Measurements from ENCODE around the gene PRRC2A.
A peak's percentile ranks its signal among the peaks of the same experiment; 100 is the strongest.

The PRRC2A gene

DNA sequence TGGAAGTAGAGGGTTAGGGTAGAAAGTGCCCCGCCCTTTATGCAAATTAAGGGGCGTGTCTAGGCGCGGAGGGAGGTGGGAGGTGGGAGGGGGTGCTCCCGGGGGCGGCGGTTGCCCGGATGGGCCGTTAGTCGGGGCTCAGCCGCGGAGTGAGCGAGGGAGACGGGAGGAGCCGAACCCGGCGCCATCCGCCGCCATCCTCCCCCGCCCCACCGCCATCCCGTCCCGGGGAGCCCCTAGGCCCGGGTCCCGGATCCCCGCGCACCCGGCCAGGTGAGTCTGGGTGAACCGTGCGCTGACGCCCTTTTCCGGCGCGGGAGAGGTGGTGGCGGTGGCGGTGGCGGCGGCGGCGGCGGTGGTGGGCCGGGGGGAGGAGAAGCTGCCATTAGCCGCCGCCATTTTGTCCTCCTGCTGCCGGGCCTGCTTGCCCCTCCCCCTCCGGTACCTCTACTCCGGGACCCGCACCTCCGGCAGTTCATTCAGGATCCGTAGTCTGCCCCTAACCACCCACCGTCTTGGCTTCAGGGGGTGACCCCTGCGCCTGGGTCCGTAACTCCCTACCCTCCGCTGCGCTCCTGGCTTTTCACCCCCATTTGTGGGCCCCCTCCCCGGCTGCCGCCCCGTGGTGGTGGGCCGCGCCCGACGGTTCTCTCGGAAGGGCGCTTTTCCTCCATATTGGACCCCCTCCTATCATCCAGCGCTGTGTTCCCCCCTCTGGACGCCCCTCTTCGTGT, at the start of gene PRRC2A:
PRRC2A (plus strand) TSS at position 130 of the 734 bp plus-strand sequence. CDS start 2,075 bp downstream, outside the sequence.
- DNase-seq, result peak; percentile 93

DNA sequence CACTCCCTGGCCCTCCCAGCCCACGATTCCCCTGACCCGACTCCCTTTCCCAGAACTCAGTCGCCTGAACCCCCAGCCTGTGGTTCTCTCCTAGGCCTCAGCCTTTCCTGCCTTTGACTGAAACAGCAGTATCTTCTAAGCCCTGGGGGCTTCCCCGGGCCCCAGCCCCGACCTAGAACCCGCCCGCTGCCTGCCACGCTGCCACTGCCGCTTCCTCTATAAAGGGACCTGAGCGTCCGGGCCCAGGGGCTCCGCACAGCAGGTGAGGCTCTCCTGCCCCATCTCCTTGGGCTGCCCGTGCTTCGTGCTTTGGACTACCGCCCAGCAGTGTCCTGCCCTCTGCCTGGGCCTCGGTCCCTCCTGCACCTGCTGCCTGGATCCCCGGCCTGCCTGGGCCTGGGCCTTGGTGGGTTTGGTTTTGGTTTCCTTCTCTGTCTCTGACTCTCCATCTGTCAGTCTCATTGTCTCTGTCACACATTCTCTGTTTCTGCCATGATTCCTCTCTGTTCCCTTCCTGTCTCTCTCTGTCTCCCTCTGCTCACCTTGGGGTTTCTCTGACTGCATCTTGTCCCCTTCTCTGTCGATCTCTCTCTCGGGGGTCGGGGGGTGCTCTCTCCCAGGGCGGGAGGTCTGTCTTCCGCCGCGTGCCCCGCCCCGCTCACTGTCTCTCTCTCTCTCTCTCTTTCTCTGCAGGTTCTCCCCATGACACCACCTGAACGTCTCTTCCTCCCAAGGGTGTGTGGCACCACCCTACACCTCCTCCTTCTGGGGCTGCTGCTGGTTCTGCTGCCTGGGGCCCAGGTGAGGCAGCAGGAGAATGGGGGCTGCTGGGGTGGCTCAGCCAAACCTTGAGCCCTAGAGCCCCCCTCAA, 48.2 kb upstream of the PRRC2A start, which contains the start of gene LTA:
LTA (plus strand) TSS at position 249 of the 871 bp plus-strand sequence; CDS start at position 703, 454 bp downstream.
- peak; percentile 79 for DNase-seq

DNA sequence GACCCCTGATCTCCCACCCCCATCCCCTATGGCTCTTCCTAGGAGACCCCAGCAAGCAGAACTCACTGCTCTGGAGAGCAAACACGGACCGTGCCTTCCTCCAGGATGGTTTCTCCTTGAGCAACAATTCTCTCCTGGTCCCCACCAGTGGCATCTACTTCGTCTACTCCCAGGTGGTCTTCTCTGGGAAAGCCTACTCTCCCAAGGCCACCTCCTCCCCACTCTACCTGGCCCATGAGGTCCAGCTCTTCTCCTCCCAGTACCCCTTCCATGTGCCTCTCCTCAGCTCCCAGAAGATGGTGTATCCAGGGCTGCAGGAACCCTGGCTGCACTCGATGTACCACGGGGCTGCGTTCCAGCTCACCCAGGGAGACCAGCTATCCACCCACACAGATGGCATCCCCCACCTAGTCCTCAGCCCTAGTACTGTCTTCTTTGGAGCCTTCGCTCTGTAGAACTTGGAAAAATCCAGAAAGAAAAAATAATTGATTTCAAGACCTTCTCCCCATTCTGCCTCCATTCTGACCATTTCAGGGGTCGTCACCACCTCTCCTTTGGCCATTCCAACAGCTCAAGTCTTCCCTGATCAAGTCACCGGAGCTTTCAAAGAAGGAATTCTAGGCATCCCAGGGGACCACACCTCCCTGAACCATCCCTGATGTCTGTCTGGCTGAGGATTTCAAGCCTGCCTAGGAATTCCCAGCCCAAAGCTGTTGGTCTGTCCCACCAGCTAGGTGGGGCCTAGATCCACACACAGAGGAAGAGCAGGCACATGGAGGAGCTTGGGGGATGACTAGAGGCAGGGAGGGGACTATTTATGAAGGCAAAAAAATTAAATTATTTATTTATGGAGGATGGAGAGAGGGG, 47.0 kb upstream of the PRRC2A start:
- DNase-seq, result no peak

DNA sequence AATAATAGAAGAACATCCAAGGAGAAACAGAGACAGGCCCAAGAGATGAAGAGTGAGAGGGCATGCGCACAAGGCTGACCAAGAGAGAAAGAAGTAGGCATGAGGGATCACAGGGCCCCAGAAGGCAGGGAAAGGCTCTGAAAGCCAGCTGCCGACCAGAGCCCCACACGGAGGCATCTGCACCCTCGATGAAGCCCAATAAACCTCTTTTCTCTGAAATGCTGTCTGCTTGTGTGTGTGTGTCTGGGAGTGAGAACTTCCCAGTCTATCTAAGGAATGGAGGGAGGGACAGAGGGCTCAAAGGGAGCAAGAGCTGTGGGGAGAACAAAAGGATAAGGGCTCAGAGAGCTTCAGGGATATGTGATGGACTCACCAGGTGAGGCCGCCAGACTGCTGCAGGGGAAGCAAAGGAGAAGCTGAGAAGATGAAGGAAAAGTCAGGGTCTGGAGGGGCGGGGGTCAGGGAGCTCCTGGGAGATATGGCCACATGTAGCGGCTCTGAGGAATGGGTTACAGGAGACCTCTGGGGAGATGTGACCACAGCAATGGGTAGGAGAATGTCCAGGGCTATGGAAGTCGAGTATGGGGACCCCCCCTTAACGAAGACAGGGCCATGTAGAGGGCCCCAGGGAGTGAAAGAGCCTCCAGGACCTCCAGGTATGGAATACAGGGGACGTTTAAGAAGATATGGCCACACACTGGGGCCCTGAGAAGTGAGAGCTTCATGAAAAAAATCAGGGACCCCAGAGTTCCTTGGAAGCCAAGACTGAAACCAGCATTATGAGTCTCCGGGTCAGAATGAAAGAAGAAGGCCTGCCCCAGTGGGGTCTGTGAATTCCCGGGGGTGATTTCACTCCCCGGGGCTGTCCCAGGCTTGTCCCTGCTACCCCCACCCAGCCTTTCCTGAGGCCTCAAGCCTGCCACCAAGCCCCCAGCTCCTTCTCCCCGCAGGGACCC, 46.1 kb upstream of the PRRC2A start:
- no peak for DNase-seq

DNA sequence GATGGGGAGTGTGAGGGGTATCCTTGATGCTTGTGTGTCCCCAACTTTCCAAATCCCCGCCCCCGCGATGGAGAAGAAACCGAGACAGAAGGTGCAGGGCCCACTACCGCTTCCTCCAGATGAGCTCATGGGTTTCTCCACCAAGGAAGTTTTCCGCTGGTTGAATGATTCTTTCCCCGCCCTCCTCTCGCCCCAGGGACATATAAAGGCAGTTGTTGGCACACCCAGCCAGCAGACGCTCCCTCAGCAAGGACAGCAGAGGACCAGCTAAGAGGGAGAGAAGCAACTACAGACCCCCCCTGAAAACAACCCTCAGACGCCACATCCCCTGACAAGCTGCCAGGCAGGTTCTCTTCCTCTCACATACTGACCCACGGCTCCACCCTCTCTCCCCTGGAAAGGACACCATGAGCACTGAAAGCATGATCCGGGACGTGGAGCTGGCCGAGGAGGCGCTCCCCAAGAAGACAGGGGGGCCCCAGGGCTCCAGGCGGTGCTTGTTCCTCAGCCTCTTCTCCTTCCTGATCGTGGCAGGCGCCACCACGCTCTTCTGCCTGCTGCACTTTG, 45.1 kb upstream of the PRRC2A start, which contains the start of gene TNF:
TNF (plus strand) TSS at position 231 of the 567 bp plus-strand sequence; CDS start at position 408, 177 bp downstream.
- DNase-seq, result peak; percentile 61

DNA sequence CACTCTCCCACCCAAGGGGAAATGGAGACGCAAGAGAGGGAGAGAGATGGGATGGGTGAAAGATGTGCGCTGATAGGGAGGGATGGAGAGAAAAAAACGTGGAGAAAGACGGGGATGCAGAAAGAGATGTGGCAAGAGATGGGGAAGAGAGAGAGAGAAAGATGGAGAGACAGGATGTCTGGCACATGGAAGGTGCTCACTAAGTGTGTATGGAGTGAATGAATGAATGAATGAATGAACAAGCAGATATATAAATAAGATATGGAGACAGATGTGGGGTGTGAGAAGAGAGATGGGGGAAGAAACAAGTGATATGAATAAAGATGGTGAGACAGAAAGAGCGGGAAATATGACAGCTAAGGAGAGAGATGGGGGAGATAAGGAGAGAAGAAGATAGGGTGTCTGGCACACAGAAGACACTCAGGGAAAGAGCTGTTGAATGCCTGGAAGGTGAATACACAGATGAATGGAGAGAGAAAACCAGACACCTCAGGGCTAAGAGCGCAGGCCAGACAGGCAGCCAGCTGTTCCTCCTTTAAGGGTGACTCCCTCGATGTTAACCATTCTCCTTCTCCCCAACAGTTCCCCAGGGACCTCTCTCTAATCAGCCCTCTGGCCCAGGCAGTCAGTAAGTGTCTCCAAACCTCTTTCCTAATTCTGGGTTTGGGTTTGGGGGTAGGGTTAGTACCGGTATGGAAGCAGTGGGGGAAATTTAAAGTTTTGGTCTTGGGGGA, 44.4 kb upstream of the PRRC2A start:
- no peak for DNase-seq

DNA sequence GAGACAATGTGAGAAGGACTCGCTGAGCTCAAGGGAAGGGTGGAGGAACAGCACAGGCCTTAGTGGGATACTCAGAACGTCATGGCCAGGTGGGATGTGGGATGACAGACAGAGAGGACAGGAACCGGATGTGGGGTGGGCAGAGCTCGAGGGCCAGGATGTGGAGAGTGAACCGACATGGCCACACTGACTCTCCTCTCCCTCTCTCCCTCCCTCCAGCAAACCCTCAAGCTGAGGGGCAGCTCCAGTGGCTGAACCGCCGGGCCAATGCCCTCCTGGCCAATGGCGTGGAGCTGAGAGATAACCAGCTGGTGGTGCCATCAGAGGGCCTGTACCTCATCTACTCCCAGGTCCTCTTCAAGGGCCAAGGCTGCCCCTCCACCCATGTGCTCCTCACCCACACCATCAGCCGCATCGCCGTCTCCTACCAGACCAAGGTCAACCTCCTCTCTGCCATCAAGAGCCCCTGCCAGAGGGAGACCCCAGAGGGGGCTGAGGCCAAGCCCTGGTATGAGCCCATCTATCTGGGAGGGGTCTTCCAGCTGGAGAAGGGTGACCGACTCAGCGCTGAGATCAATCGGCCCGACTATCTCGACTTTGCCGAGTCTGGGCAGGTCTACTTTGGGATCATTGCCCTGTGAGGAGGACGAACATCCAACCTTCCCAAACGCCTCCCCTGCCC, 43.5 kb upstream of the PRRC2A start:
- DNase-seq, result peak; percentile 57

DNA sequence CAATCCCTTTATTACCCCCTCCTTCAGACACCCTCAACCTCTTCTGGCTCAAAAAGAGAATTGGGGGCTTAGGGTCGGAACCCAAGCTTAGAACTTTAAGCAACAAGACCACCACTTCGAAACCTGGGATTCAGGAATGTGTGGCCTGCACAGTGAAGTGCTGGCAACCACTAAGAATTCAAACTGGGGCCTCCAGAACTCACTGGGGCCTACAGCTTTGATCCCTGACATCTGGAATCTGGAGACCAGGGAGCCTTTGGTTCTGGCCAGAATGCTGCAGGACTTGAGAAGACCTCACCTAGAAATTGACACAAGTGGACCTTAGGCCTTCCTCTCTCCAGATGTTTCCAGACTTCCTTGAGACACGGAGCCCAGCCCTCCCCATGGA, 42.9 kb upstream of the PRRC2A start:
- no peak for DNase-seq

DNA sequence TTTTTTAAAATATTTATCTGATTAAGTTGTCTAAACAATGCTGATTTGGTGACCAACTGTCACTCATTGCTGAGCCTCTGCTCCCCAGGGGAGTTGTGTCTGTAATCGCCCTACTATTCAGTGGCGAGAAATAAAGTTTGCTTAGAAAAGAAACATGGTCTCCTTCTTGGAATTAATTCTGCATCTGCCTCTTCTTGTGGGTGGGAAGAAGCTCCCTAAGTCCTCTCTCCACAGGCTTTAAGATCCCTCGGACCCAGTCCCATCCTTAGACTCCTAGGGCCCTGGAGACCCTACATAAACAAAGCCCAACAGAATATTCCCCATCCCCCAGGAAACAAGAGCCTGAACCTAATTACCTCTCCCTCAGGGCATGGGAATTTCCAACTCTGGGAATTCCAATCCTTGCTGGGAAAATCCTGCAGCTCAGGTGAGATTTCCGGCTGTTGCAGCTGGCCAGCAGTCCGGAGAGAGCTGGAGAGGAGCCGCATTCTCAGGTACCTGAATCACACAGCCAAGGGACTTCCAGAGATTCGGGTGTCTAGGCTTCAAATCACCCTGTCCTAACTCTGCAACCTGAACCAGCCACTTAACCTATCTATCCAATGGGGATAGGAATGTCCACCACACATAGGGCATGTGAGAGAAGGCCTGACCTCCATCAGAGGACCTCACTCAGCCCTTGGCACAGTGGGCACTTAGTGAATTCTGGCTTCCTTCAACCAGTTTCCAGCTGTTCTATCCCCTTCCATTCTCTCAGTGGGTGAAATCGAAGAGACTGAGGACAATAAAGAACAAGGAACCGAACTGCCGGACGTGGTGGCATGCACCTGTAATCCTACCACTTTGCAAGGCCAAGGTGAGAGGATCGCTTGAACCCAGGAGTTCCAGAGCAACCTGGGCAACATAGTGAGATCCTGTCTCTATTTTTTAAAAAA, 42.1 kb upstream of the PRRC2A start:
- no peak for DNase-seq

DNA sequence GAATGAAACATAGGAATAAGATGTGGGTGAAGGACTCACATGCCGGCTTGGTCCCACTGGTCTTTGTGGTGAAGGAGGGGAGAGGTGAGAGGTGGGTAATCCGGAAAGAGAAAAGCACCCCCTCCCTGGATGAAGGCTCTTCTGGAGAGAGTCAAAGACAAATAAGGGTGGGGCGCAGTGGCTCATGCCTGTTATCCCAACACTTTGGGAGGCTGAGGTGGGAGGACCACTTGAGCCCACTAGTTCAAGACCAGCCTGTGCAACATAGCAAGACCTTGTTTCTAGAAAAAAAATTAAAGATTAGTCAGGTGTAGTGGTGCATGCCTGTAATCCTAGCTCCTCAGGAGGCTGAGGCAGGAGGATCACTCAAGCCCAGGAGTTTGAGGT, 41.4 kb upstream of the PRRC2A start:
- no peak for DNase-seq

DNA sequence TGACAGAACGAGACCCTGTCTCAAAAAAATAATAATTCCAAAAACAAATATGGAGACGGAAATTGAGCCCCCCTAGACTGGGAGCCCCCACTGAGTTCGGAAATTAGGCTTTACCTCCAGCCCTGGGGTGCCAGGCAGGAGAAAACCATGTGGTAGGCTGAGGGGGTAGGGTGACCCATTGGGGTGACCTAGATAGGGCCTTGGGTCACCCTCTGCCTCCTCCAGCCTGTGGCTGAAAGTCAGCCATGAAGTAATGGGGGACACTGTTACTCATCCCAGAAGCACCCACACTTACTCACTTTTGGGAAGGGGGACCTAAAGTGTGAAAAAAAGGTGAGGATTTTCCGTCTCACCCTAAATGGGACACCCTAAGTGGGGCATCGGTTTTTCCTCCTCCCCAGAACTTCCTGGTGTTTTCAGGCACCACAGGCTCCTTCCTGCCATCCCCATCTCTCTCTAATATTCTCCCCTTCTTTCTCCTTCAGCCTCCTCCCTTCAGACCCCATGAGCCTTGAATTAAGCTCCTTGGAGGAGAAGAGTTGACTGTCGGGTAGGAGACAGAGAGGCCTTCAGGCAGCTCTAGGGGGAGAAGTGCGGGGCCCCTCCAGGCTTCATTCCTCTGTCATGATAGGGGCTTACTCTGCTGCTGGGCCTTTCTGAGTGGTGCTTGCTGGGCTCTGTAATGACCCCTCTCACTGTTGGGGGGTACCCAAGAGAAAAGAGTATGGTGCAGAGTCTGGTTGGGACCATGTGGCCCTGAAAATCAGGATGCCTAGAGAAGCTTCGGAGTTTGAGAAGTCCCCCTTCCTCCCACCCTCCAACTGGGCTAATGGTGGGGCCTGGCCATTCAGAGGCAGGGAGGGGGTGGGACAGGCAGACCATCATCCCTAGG, 40.7 kb upstream of the PRRC2A start:
- DNase-seq, result no peak

DNA sequence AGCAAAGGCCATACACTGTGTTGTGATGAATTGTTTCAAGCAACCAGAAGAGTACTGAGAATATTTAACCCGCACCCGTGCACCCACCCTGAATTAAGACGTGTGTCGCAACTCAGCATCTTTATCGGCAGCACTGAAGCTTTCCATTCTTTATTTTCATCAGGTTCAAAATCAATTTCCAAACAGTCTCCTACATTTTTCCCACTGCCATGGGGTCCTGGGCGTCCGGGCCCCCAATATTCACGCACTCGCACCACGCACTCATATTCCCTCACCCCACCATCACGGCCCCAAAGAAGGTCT, 40.1 kb upstream of the PRRC2A start:
- DNase-seq, result no peak

DNA sequence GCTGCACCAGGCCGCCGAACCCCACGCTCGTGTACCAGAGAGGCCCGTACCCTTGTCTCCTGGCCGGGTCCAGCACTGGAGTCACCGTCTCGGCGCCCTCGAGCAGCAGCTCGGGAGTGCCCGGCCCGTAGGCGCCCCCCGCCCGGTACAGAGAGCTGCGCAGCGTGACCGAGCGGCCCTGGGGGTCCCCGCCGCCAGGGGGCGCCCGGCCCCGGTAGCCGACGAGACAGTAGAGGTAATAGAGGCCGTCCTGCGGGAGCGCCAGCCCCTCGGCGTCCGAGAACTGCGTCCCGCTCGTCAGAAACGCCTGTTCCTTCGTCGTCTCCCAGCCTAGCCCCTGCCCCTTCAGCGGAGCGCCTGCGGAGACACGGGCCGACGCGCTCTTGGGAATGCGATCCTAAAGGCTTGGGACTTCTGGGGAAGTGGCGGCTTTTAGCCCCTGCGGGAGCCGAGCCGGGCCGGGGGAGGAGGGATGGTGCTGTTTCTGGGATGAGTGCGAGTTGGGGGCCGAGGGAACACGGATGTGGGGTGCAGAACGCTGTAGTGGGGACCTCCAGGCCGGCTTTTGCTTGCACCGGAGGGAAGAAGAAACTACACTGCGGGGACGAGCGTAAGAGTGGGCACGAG, 39.6 kb upstream of the PRRC2A start:
- peak; percentile 93 for DNase-seq

DNA sequence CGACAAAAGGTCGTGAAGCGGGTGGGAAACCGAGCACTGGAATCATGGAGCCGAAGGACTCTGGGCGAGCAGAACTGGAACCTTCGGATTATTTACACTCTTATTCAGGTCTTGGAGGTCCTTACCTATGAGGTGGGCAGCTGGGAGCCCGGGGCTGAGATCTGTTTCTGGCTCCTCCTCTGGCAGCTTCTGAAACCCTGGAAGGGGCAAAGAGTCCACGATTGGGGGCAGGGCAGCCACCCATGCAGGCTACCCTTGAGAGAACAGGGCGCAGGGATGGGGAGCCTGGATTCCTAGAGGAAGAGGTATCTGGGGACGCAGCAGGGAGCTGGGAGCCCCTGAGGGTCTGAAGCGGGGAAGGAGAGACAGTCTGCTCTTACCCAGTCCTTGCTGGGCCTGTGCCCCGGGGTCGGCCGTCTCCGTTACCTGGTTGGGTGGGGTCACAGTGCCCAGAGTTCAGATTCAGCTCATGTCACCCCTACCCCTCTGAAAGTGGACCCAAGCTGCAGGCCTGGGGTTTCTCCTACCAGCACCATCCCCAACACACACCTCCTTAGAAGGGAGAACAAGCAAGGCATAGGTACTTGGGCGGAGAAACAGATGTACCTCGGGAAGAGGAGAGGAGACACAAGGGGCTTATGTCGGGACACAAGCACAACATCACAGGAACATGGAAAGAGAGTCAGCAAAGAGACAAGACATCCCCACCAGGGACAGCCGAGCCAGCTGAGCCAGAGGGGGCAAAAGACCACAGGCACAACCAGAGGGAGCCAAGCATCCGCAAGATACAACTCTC, 38.9 kb upstream of the PRRC2A start:
- DNase-seq, result no peak

DNA sequence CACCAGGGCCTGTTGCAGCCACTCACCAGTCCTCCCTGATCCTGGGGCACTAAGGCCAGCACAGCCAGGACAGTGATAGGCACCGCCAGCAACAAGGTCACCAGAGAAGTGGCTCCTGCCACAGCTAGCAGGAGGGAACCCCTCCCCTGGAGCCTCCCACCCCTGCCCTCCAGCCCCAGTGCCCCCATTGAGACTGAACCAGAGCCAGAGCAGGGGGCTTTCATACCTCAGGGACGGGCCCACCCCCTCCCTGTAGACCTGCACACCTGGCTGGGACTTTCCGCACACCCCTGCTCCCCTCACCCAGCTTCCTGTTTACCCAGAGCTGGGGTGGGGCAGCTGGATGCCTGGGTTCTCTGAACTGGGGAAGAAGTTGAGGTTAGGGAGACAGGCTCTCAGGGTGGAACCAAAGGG, 38.3 kb upstream of the PRRC2A start, which contains the start of gene LTB:
LTB (minus strand) TSS at position 195 of the 414 bp plus-strand sequence; CDS start at position 188, 7 bp downstream.
- peak; percentile 60 for DNase-seq

DNA sequence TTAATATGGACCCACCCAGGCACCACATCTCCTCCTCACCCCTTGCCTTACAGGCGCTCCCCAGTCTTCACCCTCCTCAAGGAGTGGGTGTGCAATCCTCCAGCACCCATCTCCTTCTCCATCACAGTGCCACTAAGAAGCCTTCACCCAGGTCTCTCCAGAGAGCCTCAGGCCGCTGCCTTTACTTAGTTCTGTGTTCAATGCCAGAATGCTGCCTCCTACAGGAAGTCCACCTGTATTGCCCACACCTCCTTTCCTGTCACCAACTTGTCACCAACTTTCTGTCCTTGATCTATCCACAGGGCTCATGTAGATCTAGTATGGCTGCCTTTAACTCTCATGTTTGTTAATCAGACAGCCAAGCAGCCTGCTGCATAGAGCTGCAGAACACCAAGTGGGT, 35.0 kb upstream of the PRRC2A start:
- no peak for DNase-seq
